ENCODE data around the gene AP2B1.
"Not testable (repeated sequence)": the region's sequence is repeated elsewhere in the genome, so short reads cannot be mapped to it uniquely, and the experiment has no call there.

AP2B1 gene

DNA sequence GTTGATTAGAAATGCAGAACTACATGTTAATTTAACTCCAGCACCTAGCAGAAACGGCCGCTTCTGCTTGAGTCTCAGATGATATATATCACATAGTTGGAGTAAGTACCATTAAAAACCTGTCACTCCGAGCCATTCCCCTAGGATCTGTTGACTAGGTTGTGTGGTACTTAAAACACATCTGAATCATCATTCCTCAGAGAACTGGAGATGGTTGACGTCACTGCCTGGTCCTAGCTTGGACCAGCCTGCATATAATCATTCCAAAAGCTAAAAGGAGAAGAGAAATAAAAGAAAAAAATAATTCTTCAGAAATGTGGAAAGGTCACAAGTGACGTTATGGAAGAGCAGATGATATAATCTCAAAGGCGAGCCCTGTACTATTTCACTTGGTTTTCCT lies 113.0 kb downstream of the AP2B1 start:
- DNase-seq (ENCODE audit: low read depth) = no peak

DNA sequence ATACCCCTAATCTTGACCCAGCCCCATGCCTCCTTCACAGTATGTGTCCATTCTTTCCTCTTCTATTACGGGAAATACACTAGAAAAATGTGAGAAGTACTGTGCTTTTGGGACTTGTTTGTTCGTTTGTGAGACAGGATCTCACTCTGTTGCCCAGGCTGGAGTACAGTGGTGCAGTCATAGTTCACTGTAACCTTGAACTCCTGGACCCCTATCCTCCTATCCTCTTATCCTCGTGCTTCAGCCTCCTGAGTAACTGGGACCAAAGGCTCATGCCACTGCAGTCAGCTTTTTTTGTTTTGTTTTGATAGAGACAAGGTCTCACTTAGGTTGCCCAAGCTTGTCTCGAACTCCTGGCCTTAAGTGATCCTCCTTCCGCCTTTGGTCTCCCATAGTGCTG lies 114.4 kb downstream of the AP2B1 start:
- no peak for DNase-seq (ENCODE audit: low read depth)

DNA sequence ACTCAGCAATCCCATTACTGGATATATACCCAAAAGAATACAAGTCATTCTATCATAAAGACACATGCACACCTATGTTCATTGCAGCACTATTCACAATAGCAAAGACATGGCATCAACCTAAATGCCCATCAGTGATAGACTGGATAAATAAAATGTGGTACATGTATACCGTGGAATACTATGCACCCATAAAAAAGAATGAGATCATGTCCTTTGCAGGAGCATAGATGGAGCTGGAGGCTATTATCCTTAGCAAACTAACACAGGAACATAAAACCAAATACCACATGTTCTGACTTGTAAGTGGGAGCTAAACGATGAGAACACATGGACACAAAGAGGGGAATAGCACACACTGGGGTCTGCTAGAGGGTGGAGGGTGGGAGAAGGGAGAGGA lies 116.2 kb downstream of the AP2B1 start:
- not testable (repeated sequence) for DNase-seq (ENCODE audit: low read depth)

DNA sequence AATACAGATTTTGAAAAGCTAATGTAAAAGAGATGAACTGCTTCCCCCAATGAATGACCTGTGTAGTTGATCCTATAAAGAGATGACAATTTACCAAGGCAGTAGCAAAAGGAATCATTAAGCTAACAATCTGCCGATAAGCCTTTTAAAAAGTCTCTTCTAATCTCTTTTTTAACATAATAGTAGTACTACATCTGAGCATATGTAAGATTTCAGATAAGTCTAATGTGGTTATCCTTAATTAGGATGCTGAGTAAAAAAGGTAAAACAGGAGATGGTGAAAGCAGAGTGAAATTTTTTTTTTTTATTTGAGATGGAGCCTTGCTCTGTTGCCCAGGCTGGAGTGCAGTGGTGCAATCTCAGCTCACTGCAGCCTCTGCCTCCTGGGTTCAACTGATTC lies 118.1 kb downstream of the AP2B1 start:
- no peak for DNase-seq (ENCODE audit: low read depth)

DNA sequence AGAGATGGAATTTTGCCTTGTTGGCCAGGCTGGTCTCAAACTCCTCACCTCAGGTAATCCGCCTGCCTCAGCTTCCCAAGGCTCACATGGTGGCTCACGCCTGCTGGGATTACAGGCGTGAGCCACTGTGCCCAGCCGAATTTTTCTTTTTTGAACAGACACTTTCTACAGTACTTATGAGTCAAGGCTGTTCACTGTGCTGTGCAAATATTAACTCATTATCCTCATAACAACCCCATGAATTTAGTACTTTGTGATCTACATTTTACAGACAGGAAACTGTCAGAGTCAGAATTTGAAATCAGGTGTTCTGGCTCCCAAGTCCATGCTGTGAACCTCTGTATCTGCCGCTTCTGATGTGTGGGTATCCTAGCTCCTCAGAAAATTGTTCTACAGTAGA lies 118.6 kb downstream of the AP2B1 start:
- DNase-seq (ENCODE audit: low read depth) = no peak

DNA sequence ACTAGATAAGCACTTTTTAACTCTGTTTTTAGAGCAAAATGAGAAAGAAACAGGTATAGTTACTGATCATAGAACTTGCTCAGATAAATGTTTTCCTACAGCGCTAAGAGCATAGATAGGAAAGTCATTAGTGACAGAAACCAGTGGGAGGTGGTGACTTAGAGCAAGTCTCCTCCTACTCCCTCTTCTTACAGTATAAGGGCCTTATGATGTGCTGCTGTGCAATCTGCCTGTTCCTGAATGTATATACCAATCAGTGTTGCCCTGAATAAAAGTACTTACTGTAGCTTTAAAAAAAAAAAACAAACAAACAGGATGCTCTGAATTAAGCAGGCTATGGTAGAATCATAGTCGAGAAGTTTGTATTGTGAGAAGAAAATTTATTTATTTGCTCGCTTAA lies 121.0 kb downstream of the AP2B1 start:
- no peak for DNase-seq (ENCODE audit: low read depth)

DNA sequence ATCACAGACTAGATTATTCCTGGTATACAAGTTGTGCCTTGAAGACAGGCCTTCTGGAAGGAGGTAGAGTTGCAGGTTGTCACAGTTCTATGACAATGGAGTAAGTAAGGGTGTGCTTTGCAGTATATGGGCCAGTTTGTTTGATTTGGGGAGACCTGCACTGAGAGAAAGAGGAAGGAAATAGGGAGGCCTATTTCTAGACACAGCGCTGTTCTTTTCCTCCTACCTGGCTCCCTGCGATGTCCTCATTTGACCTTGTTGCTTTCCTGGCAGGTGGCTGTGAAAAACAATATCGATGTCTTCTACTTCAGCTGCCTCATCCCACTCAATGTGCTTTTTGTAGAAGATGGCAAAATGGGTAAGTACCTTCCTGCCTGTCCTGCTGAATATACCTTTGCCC lies 121.8 kb downstream of the AP2B1 start:
- no peak for DNase-seq (ENCODE audit: low read depth)

DNA sequence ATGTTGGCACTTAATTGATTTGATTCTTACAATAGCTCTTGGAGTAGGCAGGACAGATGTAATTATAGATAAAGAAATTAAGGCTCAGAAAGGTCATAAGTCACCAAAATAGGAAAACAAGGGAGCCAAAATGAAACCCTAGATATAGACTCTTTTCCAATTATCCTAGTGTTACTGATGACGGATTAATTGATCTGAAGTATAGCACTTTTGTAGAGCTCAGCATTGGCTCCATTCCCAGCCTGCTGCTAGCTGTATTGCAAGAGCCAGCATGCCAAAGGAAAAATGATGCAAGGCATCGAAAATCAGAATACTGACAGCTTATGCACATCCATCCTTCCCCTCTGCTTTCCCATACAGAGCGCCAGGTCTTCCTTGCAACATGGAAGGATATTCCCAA lies 122.8 kb downstream of the AP2B1 start:
- no peak for DNase-seq (ENCODE audit: low read depth)

DNA sequence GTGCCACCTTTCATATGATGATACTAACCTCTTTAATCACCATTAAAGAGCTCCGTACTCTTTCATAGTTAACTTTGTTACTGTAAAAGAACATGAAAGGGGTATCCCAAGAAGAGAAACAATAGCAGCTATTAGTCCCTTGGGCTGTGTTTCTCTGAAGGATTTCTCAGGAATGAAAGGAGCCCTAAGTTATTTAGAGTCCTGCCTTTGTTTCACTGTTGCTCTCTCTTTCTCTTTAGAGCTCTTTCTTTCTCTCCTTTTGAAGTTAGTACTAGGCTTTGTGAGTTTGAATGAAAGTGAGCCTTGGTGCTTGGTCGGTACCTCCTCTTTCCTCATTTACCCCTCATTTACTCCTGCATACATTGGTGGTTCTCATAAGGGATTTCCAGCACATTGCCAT lies 123.8 kb downstream of the AP2B1 start:
- DNase-seq (ENCODE audit: low read depth) = no peak

DNA sequence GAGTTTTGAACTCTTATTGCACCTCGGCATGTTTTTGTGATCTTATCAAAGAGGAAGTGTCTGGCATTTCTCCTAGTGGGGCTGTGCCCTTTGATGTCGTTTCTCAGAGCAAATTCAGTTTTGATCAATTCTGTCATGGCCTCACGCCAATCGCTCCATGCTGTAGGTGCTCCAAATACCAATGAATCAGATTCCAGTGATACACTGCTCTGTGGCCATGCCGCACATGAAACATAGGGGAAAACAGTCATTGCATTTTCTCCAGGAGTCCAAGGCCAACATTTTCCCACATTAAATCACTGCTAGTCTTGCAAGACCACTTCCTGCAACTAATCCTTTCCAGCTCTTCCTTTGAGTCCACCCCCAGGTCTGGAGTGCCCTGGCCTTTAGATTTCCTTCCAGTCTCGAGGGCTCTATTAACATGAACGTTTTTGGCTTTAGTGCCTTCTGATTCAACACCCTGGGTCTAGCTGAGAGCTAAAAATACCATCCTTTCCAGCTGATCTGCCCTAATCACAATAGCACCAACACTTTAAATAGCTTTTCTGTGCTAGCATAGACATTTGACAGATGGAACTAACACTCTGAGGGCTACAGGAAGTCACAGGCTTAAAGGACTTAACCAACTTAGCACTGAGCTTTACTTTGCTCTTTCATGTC lies 126.1 kb downstream of the AP2B1 start:
- no peak for DNase-seq (ENCODE audit: low read depth)

DNA sequence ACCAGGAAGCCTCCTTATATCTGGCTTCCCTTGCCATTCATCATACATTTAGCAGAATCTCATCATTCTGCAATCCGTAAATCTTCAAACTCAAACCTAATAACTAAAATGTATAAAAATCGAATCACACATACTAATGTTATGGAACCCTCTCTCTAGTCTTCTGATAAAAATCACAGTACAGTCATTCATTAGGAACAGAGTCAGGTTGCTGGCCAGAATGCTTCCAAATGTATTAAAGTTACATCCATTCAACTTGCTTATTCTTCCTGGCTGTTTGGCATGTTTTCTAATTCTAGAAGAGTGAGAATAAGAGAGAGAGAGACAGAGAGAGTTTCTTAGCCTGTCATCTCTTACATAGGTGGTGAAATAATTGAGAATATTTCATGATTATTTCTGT lies 127.9 kb downstream of the AP2B1 start:
- DNase-seq (ENCODE audit: low read depth) = no peak

DNA sequence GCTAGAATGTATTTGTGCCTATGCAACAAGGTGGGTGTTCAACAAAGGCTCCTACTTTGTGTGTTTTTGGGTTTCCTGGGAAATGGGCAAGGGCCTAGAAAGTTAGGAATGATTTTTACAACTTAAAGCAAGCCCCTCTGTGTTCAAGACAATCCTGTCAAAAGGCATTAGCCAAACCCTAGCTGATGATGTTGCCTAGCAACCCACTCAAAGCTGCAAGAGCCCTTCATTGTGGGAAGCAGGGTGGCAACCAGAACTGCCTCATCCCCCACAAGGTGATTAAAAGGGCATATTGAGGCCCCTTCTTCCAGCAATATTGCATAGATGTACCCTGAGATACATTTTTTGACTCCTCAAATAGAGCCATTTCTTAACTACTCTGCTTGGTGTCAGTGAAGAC lies 128.3 kb downstream of the AP2B1 start:
- DNase-seq (ENCODE audit: low read depth) = no peak

DNA sequence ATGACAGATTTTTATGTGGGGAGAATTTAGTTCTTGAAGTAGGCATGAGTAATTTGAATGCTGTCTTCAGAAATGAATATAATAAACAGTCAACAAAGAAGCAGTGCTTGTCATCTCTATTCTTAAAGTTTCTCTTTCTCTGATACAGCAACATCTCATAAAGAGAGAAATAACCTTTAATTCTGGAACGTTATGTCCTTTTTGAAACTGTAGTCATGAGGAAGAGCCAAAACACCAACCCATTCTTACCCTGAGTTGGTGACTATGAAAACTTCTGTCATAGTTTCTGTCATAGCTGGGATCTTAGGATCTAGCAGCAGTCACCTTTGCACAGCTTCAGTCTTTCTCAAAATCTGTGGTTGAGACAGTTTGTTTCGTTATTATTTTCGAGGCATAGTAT lies 129.1 kb downstream of the AP2B1 start:
- no peak for DNase-seq (ENCODE audit: low read depth)

DNA sequence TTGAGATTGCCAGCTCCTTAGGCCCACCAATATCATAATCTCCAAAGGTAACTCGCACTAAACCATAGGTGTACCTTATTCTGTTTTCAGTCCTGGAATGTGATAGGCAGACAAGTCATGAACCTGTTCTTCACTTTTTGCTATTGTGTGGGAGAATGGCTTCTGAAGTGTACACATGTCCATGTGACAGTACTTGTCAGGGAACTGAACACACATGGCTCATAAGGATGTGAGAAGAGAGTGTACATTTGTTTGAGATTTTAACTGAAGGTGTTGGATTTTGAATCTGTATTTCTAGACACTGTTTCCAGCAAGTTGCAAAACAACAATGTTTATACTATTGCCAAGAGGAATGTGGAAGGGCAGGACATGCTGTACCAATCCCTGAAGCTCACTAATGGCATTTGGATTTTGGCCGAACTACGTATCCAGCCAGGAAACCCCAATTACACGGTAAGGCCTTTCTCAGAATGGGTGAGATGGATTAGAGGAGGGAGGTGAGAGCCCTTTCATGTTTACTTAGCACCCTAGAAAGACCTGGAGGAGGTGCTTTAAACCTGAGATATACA lies 129.9 kb downstream of the AP2B1 start:
- DNase-seq (ENCODE audit: low read depth) = no peak

DNA sequence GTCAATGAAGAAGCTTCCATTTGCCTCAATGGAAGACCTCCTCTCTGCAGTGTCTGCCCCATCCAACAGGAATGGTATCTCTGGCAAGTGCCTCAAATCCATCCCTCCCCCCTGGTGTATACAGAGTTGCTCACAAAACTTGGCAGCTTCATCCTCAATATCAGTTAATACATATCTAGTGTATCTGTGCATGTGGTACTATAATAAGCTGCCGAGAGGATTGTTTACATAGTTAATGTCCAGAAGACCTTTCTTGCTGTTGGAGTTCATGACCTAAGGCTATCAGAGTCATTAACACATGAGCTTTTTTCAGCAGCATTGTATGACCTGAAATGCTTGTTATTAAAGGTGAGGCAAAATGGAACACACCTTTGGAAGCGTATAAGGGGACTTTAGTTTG lies 130.4 kb downstream of the AP2B1 start:
- no peak for DNase-seq (ENCODE audit: low read depth)

DNA sequence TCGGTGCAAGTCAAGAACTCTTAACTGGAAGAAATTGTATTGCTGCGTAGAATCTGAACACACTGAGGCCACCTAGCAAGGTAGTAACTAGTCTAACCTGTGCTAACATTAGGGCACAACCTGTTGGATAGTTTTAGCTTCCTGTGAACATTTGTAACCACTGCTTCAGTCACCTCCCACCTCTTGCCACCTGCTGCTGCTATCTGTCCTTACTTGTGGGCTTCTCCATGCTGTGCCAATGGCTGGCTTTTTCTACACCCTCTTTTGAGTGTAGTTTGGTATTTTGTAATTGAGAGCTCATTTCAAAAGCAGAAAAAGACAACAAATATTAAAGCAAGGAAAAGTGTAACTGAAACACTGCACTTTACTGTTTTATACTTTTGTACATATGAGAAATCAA lies 136.6 kb downstream of the AP2B1 start:
- DNase-seq (ENCODE audit: low read depth) = no peak

DNA sequence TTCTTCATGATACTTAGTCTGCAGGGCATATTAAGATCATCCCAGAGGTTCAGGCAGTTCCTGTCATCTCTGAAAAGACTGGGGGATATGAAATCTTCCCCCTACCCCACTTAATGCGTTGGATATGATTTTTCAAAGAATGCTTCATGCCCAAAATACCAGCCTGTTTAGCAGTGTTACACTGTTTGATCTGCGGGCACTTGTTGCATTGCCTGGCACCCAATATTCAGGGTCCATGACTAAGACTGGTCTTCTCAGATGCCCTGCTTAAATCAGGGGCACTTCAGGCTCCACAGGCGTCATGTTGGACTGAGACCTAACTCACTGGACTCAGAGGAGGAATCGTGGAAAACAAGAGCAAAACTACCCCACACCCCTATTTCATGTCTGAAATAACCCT lies 137.9 kb downstream of the AP2B1 start:
- DNase-seq (ENCODE audit: low read depth) = no peak

DNA sequence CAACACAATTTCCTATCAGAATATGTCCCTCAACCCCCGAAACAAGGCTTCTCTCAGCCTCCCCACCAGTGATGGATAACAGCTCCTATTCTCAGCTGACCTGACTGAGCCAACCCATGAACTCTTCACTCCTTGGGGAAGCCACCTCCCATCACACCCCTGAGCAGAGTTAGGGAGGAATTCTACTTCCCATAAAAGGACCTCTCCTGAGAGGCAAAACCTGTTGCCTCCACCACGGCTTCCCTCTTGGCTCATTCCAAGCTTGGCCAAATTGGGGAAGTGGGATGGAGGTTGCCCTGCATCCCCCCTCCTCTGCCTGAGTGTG lies 138.6 kb downstream of the AP2B1 start:
- DNase-seq (ENCODE audit: low read depth) = no peak

DNA sequence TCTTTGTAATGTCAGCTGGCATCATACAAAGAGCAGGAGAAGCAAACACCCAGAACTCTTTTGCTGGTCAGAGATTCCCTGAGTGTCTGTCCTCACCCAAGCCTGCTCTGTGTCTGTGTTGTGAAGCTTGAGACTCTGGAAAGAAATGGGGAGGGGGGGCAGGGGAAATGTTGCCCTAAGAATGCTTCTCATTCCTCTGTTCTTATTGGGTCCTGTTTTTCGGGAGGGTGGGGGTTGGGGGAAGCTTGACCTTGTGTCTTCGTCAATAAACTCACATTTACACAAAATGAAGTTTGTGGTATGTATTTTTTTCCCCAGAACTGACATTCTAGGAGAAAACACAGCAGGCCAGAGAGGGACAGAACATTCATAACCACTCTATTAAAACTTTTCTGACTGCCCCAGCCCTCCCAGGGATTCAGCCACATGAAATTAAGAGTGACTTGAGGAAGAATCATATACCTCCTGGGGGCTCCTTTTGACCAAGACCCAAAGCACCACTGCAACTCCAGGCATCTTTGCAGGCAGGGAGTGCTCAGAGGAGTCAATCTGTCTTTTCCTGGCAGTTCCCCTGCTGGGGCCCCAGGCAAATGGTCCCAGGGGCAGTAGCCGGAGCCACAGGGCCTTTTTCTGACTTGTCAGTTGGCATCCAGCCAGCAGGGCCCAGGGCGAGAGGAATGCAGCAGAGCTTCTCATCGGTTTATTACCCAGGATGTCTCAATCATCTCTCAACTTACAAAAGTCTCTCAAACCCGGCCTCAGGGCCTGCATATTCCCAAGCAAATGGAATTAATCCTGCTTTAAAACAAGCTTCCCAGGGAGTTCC lies 139.2 kb downstream of the AP2B1 start:
- DNase-seq (ENCODE audit: low read depth) = no peak

DNA sequence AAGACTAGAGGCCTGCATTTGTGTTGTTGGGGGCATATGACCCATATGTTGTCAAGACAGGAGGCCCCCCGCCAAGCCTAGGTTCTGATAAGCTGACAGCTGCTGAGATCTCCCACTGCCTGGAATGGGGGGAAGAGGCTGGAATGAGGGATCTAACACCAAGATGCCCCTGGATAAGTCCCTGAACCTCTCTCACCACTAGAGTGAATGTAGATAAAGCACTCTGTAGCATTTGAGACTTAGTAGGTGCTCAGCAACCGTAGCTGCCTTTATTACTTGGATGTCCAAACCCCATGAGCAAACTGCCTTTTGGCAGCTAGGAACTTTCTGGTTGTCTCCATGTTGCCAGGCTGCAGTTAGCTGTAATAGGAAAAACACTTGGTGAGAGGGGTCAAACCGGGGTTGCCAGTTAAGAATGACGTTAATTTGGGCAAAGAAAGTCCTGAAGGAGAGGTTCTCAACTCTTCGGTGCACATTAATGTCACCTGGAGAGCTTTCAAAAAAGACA lies 139.9 kb downstream of the AP2B1 start:
- no peak for DNase-seq (ENCODE audit: low read depth)

DNA sequence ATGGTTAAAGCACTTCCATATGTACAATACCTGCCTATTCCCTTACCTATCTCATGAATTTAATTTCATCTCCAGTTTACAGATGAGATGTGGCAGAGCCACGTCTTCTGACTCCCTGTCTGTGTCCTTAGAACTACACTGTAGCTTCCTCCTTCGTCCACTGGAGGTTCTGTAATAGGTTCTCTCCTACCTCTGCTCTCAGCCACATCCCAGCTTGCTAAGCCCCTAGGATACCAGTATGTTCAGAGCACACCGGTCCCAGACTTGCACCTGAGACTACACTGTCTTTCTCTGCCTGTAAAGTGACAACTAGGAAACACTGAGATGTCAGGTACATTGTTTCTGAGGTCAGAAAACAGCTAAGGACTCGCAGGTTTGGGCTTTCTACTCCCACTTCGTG lies 140.5 kb downstream of the AP2B1 start:
- no peak for DNase-seq (ENCODE audit: low read depth)

DNA sequence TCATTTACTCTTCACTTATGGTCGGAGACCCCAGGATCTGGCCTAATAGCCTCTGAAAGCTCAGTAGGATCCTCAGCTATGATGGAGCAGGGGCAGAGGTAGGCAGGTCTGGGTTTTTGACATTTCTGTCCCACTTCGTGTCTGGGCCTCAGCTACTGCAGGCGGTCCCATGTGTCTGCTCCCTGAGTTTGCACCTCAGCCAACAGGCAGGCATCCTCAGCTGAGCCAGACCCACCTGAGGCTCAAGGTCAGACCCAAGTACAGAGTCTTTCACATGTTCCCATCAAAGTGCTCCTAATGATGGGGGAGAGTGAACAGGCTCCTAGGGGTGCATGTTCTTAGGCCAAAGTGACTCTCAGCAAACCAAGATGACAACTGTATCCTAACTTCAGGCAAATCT lies 141.4 kb downstream of the AP2B1 start:
- no peak for DNase-seq (ENCODE audit: low read depth)

DNA sequence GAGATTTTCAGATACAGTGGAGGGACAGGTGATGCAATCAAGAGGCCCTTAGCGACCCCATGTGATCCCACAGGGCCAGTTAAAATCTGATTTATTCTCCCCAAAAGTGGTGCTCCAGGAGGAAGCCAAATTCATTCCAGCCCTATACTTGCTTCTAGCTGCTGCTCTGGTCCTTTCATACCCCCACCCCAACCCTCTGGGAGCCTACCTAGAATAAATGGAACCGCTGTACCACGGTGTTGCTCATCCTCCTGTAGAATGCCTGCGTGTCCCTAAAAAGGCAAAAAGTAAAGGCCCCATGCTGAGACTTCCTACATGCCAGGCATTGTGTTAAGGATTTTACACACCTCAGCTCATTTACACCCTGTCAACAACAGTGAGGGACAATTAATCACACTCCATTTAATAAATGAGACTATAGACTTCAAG lies 142.3 kb downstream of the AP2B1 start:
- DNase-seq (ENCODE audit: low read depth) = no peak

All from activated gamma-delta T cell treated with anti-CD3 and anti-CD28 coated beads, Interleukin-2, amount 50 U/mL, for 16 hours (primary cell).